GM12873 (cell line): ENCODE measurements around the gene ZNF304.
A peak's percentile ranks its signal among the peaks of the same experiment; 100 is the strongest.

ENCODE experiments used
- TF ChIP-seq, protein P1 (sequence below): IDR thresholded peaks from 2 replicates; pipeline ENCODE4 v1.5.1; 2012; ENCODE audit warnings: low read depth, mild to moderate bottlenecking, moderate library complexity, low read length, control low read depth; ENCODE audit not compliant: insufficient read depth; ENCODE audit errors: missing control alignments

The ZNF304 gene

DNA sequence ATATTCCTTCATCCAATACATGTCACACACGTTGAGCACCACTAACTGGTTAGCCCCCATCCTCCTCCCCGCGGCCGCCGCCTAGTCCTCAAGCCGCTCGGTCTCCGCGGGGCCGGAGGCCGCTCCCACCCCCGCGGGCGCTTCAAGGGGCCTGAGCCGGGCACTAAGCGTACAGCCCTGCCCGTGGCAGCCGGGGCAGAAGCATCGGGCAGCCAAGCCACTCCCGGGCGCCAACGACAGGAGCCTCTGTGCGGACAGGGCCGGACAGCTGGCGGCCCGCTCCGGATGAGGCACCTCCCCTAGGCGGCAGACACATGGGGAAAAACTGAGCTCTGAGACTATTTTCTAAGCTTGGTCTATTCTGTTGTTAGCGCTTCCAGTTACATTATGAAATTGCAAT lies 33.6 kb upstream of the ZNF304 start:
- TF ChIP-seq, protein P1, sequence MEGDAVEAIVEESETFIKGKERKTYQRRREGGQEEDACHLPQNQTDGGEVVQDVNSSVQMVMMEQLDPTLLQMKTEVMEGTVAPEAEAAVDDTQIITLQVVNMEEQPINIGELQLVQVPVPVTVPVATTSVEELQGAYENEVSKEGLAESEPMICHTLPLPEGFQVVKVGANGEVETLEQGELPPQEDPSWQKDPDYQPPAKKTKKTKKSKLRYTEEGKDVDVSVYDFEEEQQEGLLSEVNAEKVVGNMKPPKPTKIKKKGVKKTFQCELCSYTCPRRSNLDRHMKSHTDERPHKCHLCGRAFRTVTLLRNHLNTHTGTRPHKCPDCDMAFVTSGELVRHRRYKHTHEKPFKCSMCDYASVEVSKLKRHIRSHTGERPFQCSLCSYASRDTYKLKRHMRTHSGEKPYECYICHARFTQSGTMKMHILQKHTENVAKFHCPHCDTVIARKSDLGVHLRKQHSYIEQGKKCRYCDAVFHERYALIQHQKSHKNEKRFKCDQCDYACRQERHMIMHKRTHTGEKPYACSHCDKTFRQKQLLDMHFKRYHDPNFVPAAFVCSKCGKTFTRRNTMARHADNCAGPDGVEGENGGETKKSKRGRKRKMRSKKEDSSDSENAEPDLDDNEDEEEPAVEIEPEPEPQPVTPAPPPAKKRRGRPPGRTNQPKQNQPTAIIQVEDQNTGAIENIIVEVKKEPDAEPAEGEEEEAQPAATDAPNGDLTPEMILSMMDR, result no peak

DNA sequence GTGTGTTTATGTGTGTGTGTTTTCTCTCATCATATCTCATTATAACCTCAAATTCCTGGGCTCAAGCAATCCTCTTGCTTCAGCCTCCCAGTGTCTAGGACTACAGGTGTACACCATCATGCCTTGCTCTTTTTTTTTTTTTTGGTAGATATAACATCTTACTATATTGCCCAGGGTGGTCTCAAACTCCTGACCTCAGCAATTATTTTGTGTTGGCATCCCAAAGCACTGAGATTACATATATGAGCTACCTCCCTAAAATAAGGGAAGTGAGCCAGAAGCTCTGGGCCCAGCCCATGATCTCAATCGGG lies 31.2 kb upstream of the ZNF304 start:
- TF ChIP-seq, protein P1, result no peak

DNA sequence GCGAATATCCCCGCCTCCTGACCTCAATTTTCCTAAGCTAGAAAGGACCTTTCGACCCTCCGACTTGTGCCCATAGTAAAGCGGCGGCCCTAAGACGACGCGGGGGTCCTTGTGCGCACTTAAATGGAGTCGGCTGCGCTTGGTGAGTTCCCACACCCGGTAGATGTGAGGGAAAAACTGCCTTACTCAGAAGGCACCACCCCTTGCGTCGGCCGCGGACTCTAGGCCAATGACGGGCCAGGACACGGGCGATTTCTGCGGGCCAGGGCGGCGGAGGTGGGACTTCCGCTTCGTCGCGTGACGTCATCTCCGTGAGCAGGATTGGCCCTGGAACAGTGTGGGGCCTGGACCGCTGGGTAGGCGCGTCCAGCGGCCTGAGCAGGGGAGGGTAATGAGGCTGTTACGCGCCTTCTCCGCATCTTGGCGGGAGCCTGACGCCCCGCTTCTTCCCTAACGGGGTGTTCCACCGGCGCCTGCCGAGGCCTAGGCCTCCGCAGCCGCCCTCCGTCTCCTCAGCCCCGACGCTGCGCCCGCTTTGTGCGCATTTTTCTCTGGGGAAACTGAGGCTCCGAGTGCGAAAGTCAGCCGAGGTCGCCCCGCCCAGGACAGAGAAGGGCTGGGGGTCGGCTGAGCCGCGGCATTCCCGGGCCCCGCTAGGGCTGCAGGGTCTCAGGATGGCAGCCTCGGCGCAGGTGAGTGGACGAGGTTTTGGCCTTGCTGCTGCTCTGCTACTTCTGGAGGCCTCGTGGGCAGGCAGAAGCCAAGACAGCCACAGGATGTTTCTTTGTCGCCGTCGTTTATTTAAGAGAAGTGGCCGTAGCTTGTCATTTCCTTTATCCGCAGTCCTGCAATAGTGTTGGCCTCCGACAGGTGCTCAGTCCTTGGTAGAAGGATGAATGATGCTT lies 30.6 kb upstream of the ZNF304 start, which contains the start of gene ZNF543:
ZNF543 (plus strand) TSS at position 293 of the 905 bp plus-strand sequence; CDS start at position 675, 382 bp downstream.
- TF ChIP-seq, protein P1, result peak; percentile 43

DNA sequence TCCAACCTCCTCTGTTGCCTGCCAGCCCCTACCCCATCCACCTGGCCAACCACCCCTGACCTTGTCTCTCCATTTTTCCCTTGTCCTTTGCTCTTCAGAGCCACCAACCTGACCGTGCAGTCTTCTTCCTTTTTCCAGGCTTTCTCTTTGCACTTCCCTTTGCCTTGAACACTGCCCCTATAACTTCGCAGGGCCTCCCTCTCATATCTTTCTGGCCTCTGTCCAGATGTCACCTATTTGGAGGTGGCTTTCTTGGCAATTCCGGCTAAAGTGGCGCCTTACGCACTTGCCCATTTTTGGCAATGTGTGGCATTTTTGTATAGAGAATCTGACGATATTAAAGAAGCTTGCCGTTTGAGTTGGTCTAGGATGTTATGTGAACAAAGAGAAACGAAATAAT lies 30.0 kb upstream of the ZNF304 start:
- TF ChIP-seq, protein P1, result no peak

DNA sequence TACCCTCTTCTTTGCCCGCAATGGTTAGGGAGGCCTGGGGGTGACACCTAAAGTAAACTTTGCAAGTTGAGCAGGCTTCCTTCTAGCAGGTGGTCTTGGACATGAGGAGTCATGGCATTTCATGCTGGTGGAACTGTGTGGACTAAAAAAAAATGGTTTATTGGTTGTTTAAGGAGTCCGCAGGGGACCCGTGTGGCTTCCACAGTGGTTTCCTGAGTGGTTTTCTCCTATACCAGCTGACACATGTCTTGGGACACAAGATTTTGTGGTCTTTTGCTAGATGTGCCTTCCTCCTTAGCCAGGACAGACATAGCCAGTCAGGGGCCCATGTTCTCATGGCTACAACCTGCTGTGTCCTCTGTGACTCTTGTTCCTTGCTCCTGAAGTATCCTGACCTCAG lies 29.3 kb upstream of the ZNF304 start:
- TF ChIP-seq, protein P1, result no peak

DNA sequence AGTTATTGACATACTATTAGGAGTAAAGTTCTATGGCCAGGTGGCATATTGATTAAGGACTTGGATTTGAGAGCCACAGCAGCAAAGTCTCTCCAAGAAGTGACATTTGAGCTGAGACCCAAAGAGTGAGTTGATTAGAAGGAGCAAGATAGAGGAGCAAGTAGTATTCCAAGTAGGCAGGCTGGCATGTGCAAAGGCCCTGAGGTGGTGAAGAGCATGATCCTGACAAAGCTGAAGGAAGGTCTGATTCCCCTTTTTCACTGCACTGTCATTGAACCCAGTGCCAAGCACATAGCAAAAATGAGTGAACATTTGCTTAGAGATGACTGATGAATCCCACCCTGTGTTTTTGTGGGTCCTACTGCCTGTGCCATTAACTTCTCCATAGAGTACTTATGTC lies 26.1 kb upstream of the ZNF304 start:
- TF ChIP-seq, protein P1, result no peak

DNA sequence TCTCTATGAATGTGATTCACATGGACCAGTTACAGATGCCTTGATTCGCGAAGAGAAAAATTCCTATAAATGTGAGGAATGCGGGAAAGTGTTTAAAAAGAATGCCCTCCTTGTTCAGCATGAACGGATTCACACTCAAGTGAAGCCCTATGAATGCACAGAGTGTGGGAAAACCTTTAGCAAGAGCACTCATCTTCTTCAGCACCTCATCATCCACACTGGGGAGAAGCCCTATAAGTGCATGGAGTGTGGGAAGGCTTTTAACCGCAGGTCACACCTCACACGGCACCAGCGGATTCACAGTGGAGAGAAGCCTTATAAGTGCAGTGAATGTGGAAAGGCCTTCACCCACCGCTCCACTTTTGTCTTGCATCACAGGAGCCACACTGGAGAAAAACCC lies 23.1 kb upstream of the ZNF304 start:
- TF ChIP-seq, protein P1, result no peak
